Tibial nerve (tissue), 3 donors: ENCODE data around the gene CUEDC1.

Experiments
- CTCF ChIP-seq, 5 experiments: fragments of 200-600 bp in 3 of 5; fragments of 450-650 bp in 2 of 5; sonication (generic) in 3 of 5; IDR thresholded peaks; one replicate each; pipeline ENCODE4 v1.5.1; 2016 to 2019; ENCODE audit warnings: antibody characterized with exemption in 5 of 5, mild to moderate bottlenecking in 3 of 5, moderate library complexity in 2 of 5
- POLR2A ChIP-seq, 2 donors: fragments of 450-650 bp; IDR thresholded peaks; one replicate each; pipeline ENCODE4 v1.6.1; 2017; ENCODE audit warnings: antibody characterized with exemption in 2 of 2, mild to moderate bottlenecking in 2 of 2, moderate library complexity in 2 of 2

GRCh38 chr17:57963149-57963511, 7.9 kb upstream of the CUEDC1 start:
- TF ChIP-seq CTCF (IDR thresholded peaks at IDR 0.05) (no peak), POLR2A (IDR thresholded peaks at IDR 0.05) (no peak)
